ENCODE measurements around the gene ERRFI1.

ERRFI1 gene

DNA sequence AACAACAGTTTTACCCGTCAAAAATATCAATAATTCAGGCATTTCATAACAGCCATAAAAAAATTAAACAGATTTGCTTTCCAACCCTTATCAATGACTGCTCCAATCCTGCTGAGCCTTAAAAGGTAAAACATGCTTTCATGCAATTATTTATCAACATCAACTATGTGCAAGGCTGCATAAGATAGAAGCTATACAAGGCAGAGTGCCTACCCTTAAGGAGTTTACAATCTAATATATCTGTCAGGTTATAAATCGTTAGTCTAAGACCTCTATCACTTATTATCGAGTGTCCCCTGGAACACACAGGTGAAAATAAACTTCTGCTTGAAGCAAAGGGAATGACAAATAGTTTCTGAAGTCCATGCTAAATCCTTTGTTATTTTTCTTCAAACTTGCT, 1.8 kb downstream of the ERRFI1 start:
- DNase-seq (ENCODE audit: low spot score), result no peak
- in situ Hi-C loops (cut with MboI; ENCODE audit: low sequenced_read_pairs, unreplicated experiment), result no loop called here

DNA sequence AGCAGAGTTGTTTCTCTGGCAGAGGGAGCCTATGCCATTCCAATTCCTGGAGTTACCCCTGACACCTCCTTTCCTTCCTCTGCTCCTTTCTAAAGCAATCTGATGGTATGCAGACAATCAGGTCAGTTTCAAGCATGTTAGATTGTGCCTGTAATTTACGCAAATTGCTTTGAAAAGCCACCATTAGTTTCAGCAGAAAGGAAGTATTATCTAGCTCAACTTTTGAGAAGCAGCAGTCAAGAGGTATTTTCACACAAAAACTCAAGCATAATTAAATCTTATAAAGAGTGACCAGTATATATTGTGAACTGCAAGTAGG, 2.2 kb downstream of the ERRFI1 start:
- DNase-seq (ENCODE audit: low spot score), result no peak
- TF ChIP-seq, protein P1, sequence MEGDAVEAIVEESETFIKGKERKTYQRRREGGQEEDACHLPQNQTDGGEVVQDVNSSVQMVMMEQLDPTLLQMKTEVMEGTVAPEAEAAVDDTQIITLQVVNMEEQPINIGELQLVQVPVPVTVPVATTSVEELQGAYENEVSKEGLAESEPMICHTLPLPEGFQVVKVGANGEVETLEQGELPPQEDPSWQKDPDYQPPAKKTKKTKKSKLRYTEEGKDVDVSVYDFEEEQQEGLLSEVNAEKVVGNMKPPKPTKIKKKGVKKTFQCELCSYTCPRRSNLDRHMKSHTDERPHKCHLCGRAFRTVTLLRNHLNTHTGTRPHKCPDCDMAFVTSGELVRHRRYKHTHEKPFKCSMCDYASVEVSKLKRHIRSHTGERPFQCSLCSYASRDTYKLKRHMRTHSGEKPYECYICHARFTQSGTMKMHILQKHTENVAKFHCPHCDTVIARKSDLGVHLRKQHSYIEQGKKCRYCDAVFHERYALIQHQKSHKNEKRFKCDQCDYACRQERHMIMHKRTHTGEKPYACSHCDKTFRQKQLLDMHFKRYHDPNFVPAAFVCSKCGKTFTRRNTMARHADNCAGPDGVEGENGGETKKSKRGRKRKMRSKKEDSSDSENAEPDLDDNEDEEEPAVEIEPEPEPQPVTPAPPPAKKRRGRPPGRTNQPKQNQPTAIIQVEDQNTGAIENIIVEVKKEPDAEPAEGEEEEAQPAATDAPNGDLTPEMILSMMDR (IDR thresholded peaks at IDR 0.05; ENCODE audit: borderline replicate concordance, control extremely low read depth, extremely low read depth, insufficient read depth, missing control alignments), result no peak
- in situ Hi-C loops (cut with MboI; ENCODE audit: low sequenced_read_pairs, unreplicated experiment), result no loop called here

More for the DNA sequence above, 1.8 kb downstream of the ERRFI1 start:
- TF ChIP-seq, protein P1 (IDR thresholded peaks at IDR 0.05; ENCODE audit: borderline replicate concordance, control extremely low read depth, extremely low read depth, insufficient read depth, missing control alignments), result no peak

DNA sequence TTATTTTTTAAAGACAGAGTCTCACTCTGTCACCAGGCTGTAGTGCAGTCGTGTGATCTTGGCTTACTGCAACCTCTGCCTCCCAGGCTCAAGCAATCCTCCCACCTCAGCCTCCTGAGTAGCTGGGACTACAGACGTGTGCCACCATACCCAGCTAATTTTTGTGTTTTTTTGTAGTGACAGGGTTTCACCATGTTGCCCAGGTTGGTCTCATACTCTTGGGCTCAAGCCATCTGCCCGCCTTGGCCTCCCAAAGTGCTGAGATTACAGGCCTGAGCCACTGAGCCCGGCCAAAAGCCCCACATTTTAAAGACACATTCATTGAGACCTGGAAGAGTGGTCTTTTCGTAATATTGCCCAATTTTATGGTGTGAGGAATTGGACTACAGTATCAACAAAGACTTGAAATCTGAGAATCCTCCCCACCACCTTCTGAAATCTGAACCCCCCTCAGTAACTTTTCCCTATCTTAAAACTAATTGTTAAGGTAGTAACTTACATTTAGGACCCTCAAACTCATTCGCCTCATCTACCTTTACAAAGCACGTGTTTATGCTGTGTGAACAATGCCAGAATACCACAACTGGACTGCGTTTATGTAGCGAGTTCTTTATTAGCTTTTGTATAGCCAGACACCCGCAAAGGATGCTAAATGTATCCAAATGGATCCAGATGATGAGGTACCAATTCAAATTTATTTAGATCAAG, 2.7 kb downstream of the ERRFI1 start:
- DNase-seq (ENCODE audit: low spot score), result no peak
- in situ Hi-C loops (cut with MboI; ENCODE audit: low sequenced_read_pairs, unreplicated experiment), result no loop called here
- TF ChIP-seq, protein P1 (IDR thresholded peaks at IDR 0.05; ENCODE audit: borderline replicate concordance, control extremely low read depth, extremely low read depth, insufficient read depth, missing control alignments), result no peak

DNA sequence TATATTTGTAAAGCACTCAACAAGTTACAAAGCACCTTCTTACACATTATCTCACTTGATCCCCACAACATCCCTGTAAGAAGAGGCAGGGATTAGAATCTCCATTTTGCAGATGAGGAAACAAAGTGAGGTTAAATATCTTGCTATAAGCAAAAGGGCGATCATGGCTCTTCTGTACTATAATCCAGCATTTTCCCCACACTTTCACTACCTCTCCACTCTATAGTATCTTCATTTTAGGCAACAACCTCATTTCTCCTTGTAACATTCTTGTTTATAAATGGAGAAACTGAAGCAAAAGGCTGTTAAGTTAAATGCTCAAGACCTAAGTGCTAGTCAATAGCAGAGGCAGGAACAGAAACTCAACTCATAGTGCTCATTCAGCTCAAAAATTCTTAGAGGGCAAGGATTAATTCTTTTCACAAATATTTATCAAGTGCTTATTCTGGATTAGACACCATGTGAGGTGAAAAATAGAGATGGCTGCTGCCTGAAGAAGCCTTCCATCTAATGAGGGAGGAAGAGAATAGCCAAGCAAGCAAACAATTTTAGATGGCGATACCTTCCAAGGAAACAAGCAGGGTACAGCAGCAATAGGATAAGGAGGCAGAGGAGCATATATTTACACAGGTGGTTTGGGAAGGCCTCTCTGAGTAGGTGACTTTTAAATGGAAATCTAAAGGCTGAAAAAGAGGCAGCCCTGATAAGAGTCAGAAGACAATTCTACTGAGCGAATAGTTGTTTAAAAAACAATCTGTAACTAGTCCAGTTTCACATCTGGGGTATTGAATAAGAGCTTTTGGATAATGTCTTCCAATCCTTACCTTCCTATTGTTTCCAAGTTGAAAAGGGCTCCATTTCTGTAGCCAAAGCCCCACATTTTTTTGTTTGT, 3.5 kb downstream of the ERRFI1 start:
- TF ChIP-seq, protein P1 (IDR thresholded peaks at IDR 0.05; ENCODE audit: borderline replicate concordance, control extremely low read depth, extremely low read depth, insufficient read depth, missing control alignments), result no peak
- DNase-seq (ENCODE audit: low spot score), result no peak
- in situ Hi-C loops (cut with MboI; ENCODE audit: low sequenced_read_pairs, unreplicated experiment), result no loop called here

DNA sequence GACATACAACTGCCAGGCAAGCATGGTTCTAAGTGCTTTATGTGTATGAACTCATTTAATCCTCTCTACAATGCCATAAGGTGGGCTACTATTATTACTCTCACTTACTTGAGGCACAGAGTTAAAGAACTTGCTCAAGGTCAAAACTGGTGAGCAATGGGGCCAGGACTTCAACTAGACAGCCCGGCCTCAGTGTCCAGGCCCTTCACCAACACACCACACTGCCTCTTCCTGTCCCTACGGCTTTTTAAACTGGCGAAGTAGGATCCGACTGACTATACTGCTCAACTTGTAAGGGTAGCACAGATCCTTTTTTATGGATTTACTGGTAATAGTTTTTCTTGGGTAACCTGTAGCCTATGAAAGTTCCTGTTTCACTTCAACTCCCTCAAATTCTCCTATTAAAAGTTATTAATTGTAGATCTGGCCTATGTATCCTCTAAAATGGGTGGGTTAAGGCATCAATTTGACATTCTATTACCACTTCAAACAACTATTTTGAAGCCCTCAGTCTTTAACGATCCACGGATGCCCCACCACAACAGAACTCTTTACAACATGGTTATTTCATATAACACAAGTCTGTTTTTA, 4.3 kb downstream of the ERRFI1 start:
- TF ChIP-seq, protein P1 (IDR thresholded peaks at IDR 0.05; ENCODE audit: borderline replicate concordance, control extremely low read depth, extremely low read depth, insufficient read depth, missing control alignments), result no peak
- no peak for DNase-seq (ENCODE audit: low spot score)
- in situ Hi-C loops (cut with MboI; ENCODE audit: low sequenced_read_pairs, unreplicated experiment), result no loop called here

DNA sequence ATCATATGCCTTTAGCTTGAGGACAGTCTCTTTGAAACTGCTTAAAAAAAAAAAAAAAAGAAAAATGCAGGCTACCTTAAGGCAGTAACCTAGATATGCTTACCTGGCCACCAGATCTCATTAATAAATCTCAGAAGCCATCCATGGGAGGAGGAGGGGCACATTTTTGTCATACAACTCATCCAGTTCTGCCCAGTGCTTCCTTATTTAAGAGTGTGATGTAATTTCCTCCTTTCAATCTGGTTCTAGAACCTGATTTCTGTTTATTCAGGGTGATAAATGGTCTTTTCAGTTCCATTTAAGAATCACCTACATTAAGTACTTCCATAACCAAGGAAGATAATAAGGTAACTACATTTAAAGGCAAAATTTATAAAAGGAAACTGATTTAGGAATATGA, 6.1 kb downstream of the ERRFI1 start:
- DNase-seq (ENCODE audit: low spot score), result no peak
- TF ChIP-seq, protein P1 (IDR thresholded peaks at IDR 0.05; ENCODE audit: borderline replicate concordance, control extremely low read depth, extremely low read depth, insufficient read depth, missing control alignments), result no peak
- in situ Hi-C loops (cut with MboI; ENCODE audit: low sequenced_read_pairs, unreplicated experiment), result no loop called here
